HCT116 (cell line): ENCODE measurements around the gene TRMT2A. TPM values are rescaled to one million over a fixed set of nuclear protein-coding genes. Genes with fewer than 3 reads are reported as not detected.

Source experiments
- ATAC-seq: fragments of 200-7000 bp; cut with Tn5 transposase; 2 replicates; pipeline ENCODE4 v1.9.1; 2020; ENCODE audit warnings: mild to moderate bottlenecking, moderate library complexity
- BruUV-seq: library from RNA; stranded (reverse); fragments of 400-500 nt; replicated peaks from 2 replicates; lab custom pipeline; 2021; lab: Mats Ljungman, UMichigan
- CTCF ChIA-PET: fragments of 300-600 bp; sonication (Branson Sonifier 250); formaldehyde crosslinking; loops from one replicate; lab custom pipeline; 2021; ENCODE audit warnings: antibody characterized with exemption; lab: Charles Lee
- POLR2A ChIA-PET: fragments of 300-600, 350-600 bp; sonication (Branson Sonifier 250); formaldehyde crosslinking; loops from one replicate; lab custom pipeline; 2021; ENCODE audit warnings: antibody characterized with exemption; lab: Charles Lee
- RAD21 ChIA-PET, 2 experiments: fragments of 300-600 bp; sonication (Branson Sonifier 250); formaldehyde crosslinking; loops; one replicate each; lab custom pipeline; 2023; ENCODE audit warnings: low total read pairs in 2 of 2; ENCODE audit not compliant: uncharacterized antibody in 2 of 2, unreplicated experiment in 2 of 2, low non-redundant PET in 1 of 2; lab: Charles Lee
- DNase-seq: peaks from one replicate; pipeline ENCODE4 v3.0.0-alpha.2; 2010; ENCODE audit warnings: low read depth, low spot score
- H2AFZ ChIP-seq: fragments of 200-600 bp; shearing (Covaris generic), sonication (generic); 2 replicates; pipeline ENCODE4 v1.6.1; 2017; ENCODE audit warnings: low read depth, mixed run types, mixed read lengths, antibody characterized with exemption, low read length; ENCODE audit not compliant: poor library complexity, severe bottlenecking
- H3K27ac ChIP-seq: 2 replicates; pipeline ENCODE4 v1.5.1; 2012; ENCODE audit warnings: low read depth, low read length
- H3K27me3 ChIP-seq: fragments of 200-600 bp; sonication (generic); 2 replicates; pipeline ENCODE4 v1.6.1; 2016; ENCODE audit warnings: mixed run types, low read length, mixed read lengths; ENCODE audit not compliant: insufficient read depth
- H3K36me3 ChIP-seq, 2 experiments: fragments of 200-500 bp in 1 of 2; fragments of 200-600 bp in 1 of 2; sonication (Bioruptor generic) in 1 of 2; sonication (generic) in 1 of 2; 2 replicates each; pipeline versions ENCODE4 v1.5.1 to v1.6.1; 2014 to 2016; ENCODE audit warnings: low read length in 2 of 2, inconsistent platforms in 1 of 2, mixed read lengths in 1 of 2, mixed run types in 1 of 2; ENCODE audit not compliant: insufficient read depth in 2 of 2, control insufficient read depth in 1 of 2
- H3K4me1 ChIP-seq, 2 experiments: fragments of 200-600 bp in 1 of 2; sonication (generic) in 1 of 2; 2 replicates each; pipeline versions ENCODE4 v1.5.1 to v1.6.1; 2012 to 2017; ENCODE audit warnings: low read length in 2 of 2, inconsistent platforms in 1 of 2, mild to moderate bottlenecking in 1 of 2, mixed read lengths in 1 of 2, mixed run types in 1 of 2, moderate library complexity in 1 of 2; ENCODE audit not compliant: insufficient read depth in 2 of 2, control insufficient read depth in 1 of 2
- H3K4me2 ChIP-seq: fragments of 200-600 bp; sonication (generic); 2 replicates; pipeline ENCODE4 v1.6.1; 2017; ENCODE audit warnings: mixed run types, low read length, mixed read lengths
- H3K4me3 ChIP-seq, 2 experiments: fragments of 200-600 bp in 1 of 2; sonication (generic) in 1 of 2; replicated peaks in 1 of 2; 2 replicates each; pipeline ENCODE4 v1.5.1; 2011 to 2016; ENCODE audit warnings: low read length in 2 of 2, control low read depth in 1 of 2, low read depth in 1 of 2, mild to moderate bottlenecking in 1 of 2, mixed read lengths in 1 of 2, mixed run types in 1 of 2
- H3K79me2 ChIP-seq: fragments of 200-600 bp; sonication (generic); 2 replicates; pipeline ENCODE4 v1.6.1; 2017; ENCODE audit warnings: mild to moderate bottlenecking, mixed run types, low read length, moderate library complexity, mixed read lengths; ENCODE audit not compliant: insufficient read depth
- H3K9ac ChIP-seq: fragments of 200-600 bp; sonication (generic); 2 replicates; pipeline ENCODE4 v1.6.1; 2016; ENCODE audit warnings: low read length, mixed read lengths
- H3K9me2 ChIP-seq: fragments of 200-600 bp; sonication (generic), shearing (Covaris generic); 2 replicates; pipeline ENCODE4 v1.6.1; 2017; ENCODE audit warnings: mixed run types, mild to moderate bottlenecking, moderate library complexity; ENCODE audit not compliant: insufficient read depth
- H3K9me3 ChIP-seq, 2 experiments: fragments of 200-500 bp in 1 of 2; fragments of 200-600 bp in 1 of 2; sonication (Bioruptor generic) in 1 of 2; sonication (generic) in 1 of 2; 2 replicates each; pipeline ENCODE4 v1.6.1; 2014 to 2017; ENCODE audit warnings: low read length in 2 of 2, mixed read lengths in 2 of 2, inconsistent platforms in 1 of 2, low read depth in 1 of 2, mild to moderate bottlenecking in 1 of 2, mixed run types in 1 of 2, moderate library complexity in 1 of 2; ENCODE audit not compliant: control insufficient read depth in 1 of 2, insufficient read depth in 1 of 2
- H4K20me1 ChIP-seq: fragments of 200-600 bp; sonication (generic), shearing (Covaris generic); 2 replicates; pipeline ENCODE4 v1.6.1; 2017; ENCODE audit warnings: mixed run types, mild to moderate bottlenecking, moderate library complexity; ENCODE audit not compliant: insufficient read depth
- CTCF ChIP-seq, 3 experiments: fragments of 200-600 bp in 1 of 3; sonication (generic) in 1 of 3; IDR thresholded peaks in 2 of 3; conservative IDR thresholded peaks in 1 of 3; 2 replicates each; pipeline ENCODE4 v1.5.1; 2012 to 2017; ENCODE audit warnings: low read depth in 2 of 3, low read length in 2 of 3, antibody characterized with exemption in 1 of 3, borderline replicate concordance in 1 of 3, control low read depth in 1 of 3, mild to moderate bottlenecking in 1 of 3, mixed read lengths in 1 of 3, mixed run types in 1 of 3, moderate library complexity in 1 of 3; ENCODE audit not compliant: insufficient read depth in 1 of 3
- ELF1 ChIP-seq: IDR thresholded peaks from 2 replicates; pipeline ENCODE4 v1.6.1; 2012; ENCODE audit warnings: low read depth, borderline replicate concordance
- EZH2 ChIP-seq: fragments of 200-600 bp; sonication (generic); IDR thresholded peaks from 2 replicates; pipeline ENCODE4 v1.6.1; 2017; ENCODE audit warnings: antibody characterized with exemption, mixed run types
- EZH2phosphoT487 ChIP-seq: fragments of 200-600 bp; IDR thresholded peaks from 2 replicates; pipeline ENCODE4 v1.6.1; 2018; ENCODE audit warnings: antibody characterized with exemption, borderline replicate concordance
- FOSL1 ChIP-seq: IDR thresholded peaks from 2 replicates; pipeline ENCODE4 v1.6.1; 2012; ENCODE audit warnings: low read depth
- JUND ChIP-seq: IDR thresholded peaks from 2 replicates; pipeline ENCODE4 v1.6.1; 2012
- RAD21 ChIP-seq: IDR thresholded peaks from 2 replicates; pipeline ENCODE4 v1.6.1; 2012; ENCODE audit warnings: low read depth, mild to moderate bottlenecking
- SIN3A ChIP-seq: IDR thresholded peaks from 2 replicates; pipeline ENCODE4 v1.6.1; 2012; ENCODE audit warnings: low read depth
- SRF ChIP-seq: IDR thresholded peaks from 2 replicates; pipeline ENCODE4 v1.6.1; 2012; ENCODE audit warnings: low read depth
- TCF7L2 ChIP-seq: IDR thresholded peaks from 2 replicates; pipeline ENCODE4 v1.7.0; 2011; ENCODE audit warnings: borderline replicate concordance, inconsistent platforms; ENCODE audit not compliant: insufficient read depth, insufficient read length; ENCODE audit errors: extremely low read depth
- YY1 ChIP-seq: IDR thresholded peaks from 2 replicates; pipeline ENCODE4 v1.6.1; 2011; ENCODE audit warnings: low read length, low read depth, moderate library complexity, mild to moderate bottlenecking; ENCODE audit not compliant: insufficient replicate concordance; ENCODE audit errors: extremely low read depth
- ZBTB33 ChIP-seq: IDR thresholded peaks from 2 replicates; pipeline ENCODE4 v1.6.1; 2011; ENCODE audit warnings: mild to moderate bottlenecking, low read length, moderate library complexity; ENCODE audit not compliant: insufficient replicate concordance; ENCODE audit errors: extremely low read depth
- intact Hi-C: fragments of 100-400 bp; cut with micrococcal nuclease; formaldehyde crosslinking; loops from 2 replicates; pipeline ENCODE4 v1.10.0; 2022
- total RNA-seq: library from RNA; stranded (reverse); gene quantifications from one replicate; pipeline ENCODE4 v1.2.1, GENCODE V29; 2021; ENCODE audit not compliant: unreplicated experiment

Gene TRMT2A
- total RNA-seq, 1 experiment from 2014 or later = 67.3 TPM

GRCh38 chr22:20128619-20128901 is 11.5 kb upstream of the TRMT2A start (continued):
- no peak for TF ChIP-seq ZBTB33

- ChIA-PET POLR2A (no interaction called here), RAD21 (no interaction called here)
- no TSS peak for BruUV-seq
Observed at GRCh38 chr22:20127869-20128618, 11.0 kb upstream of the TRMT2A start.

More at GRCh38 chr22:20127869-20128618, 11.0 kb upstream of the TRMT2A start:
- Histone ChIP-seq H3K9ac (no peak overlapping the region), H3K9me2 (no peaks in the 10 kb centered on the region), H3K27ac (no peak overlapping the region), H3K4me3 (no peak overlapping the region), H3K9me3 (no peaks in the 10 kb centered on the region), H3K4me1 (peaks cover 10 to 22% of the 10 kb centered on the region in 2 experiments; a peak in 3 of 4 replicates), H3K27me3 (no peaks in the 10 kb centered on the region), H3K79me2 (peaks cover 30% of the 10 kb centered on the region), H4K20me1 (no peaks in the 10 kb centered on the region), H3K36me3 (peaks cover 19 to 34% of the 10 kb centered on the region in 2 experiments; a peak in 3 of 4 replicates), H3K4me2 (no peak overlapping the region), H2AFZ (no peak overlapping the region)
- intact Hi-C loops = no loop called here
- DNase-seq (no peak), ATAC-seq (no peak)
- TF ChIP-seq FOSL1 (no peak), JUND (no peak), ELF1 (no peak), SRF (no peak), EZH2 (no peak), YY1 (no peak), EZH2phosphoT487 (no peak), TCF7L2 (no peak), RAD21 (no peak), CTCF (IDR thresholded peaks at IDR 0.05 in 2 of 3, conservative IDR thresholded peaks at IDR 0.05 in 1 of 3; ENCODE audit: borderline replicate concordance in 1 of 3, insufficient read depth in 1 of 3, low read depth in 2 of 3, low read length in 2 of 3) (no peak), SIN3A (no peak)
- CTCF ChIA-PET = no interaction called here
